ENCODE data around the gene ARID5A. TPM values are rescaled to one million over a fixed set of nuclear protein-coding genes. Genes with fewer than 3 reads are reported as not detected.

The ARID5A gene
- total RNA-seq, 2 experiments from 2014 or later = 326 to 342 TPM

- DNase-seq (no peak), ATAC-seq (ENCODE audit: poor library complexity) (no peak)
- Mint-ChIP-seq H3K9me3 (no peaks in the 10 kb centered on the region), H3K4me1 (ENCODE audit: low read depth) (peaks cover 10% of the 10 kb centered on the region), H3K27ac (no peak overlapping the region), H3K36me3 (ENCODE audit: low read depth) (no peaks in the 10 kb centered on the region), H3K4me3 (no peak overlapping the region), H3K27me3 (no peaks in the 10 kb centered on the region)
- Histone ChIP-seq H3K9me3 (ENCODE audit: control insufficient read depth in 1 of 2, insufficient read depth in 1 of 2, low read length in 2 of 2) (peaks cover 0 to 5% of the 10 kb centered on the region in 2 experiments), H3K4me3 (ENCODE audit: low read length) (no peak overlapping the region), H3K27ac (ENCODE audit: low read depth in 1 of 2, low read length in 2 of 2) (no peak overlapping the region), H3K36me3 (ENCODE audit: insufficient read depth, low read length) (no peaks in the 10 kb centered on the region), H3K27me3 (ENCODE audit: control insufficient read depth in 1 of 2, insufficient read depth in 2 of 2, low read length in 2 of 2) (no peaks in the 10 kb centered on the region), H3K4me1 (ENCODE audit: insufficient read depth, low read length) (peaks cover 24% of the 10 kb centered on the region)
- intact Hi-C loops (cut with DNase I, micrococcal nuclease) = no loop called here
- ChIA-PET POLR2A (interaction anchor here (1.5 kb wide), 1 partner anchor 17 kb away, joined by 4 read pairs; the partner anchor contains the start of gene ARID5A), CTCF (interaction anchor here (1.5 kb wide), 1 partner anchor 12 kb away, joined by 3 read pairs; no protein-coding TSS in a partner anchor)
- no peak for TF ChIP-seq CTCF (IDR thresholded peaks at IDR 0.05)
Observed at GRCh38 chr2:96520231-96520630, 16.3 kb upstream of the ARID5A start.

- DNase-seq (no peak), ATAC-seq (ENCODE audit: poor library complexity) (no peak)
- H3K4me3 Mint-ChIP-seq = no peak overlapping the region
- Histone ChIP-seq H3K4me3 (ENCODE audit: low read length) (no peak overlapping the region), H3K9me3 (ENCODE audit: control insufficient read depth in 1 of 2, insufficient read depth in 1 of 2, low read length in 2 of 2) (peaks cover 0 to 5% of the 10 kb centered on the region in 2 experiments), H3K27ac (ENCODE audit: low read depth in 1 of 2, low read length in 2 of 2) (no peak overlapping the region), H3K36me3 (ENCODE audit: insufficient read depth, low read length) (no peaks in the 10 kb centered on the region), H3K4me1 (ENCODE audit: insufficient read depth, low read length) (peaks cover 25% of the 10 kb centered on the region), H3K27me3 (ENCODE audit: control insufficient read depth in 1 of 2, insufficient read depth in 2 of 2, low read length in 2 of 2) (no peaks in the 10 kb centered on the region)
- intact Hi-C loops (cut with DNase I, micrococcal nuclease) = no loop called here
- H3K27ac Mint-ChIP-seq = no peak overlapping the region
- H3K9me3 Mint-ChIP-seq = no peaks in the 10 kb centered on the region
- no peaks in the 10 kb centered on the region for H3K27me3 Mint-ChIP-seq
- CTCF ChIA-PET = interaction anchor here (1.5 kb wide), 1 partner anchor 11 kb away, joined by 3 read pairs; no protein-coding TSS in a partner anchor
- TF ChIP-seq CTCF (IDR thresholded peaks at IDR 0.05) = no peak
- POLR2A ChIA-PET = interaction anchor here (1.2 to 1.5 kb wide), 2 partner anchors 11 to 17 kb away, joined by 3 to 4 read pairs; partner anchors contain the start of gene ARID5A
- no peaks in the 10 kb centered on the region for H3K36me3 Mint-ChIP-seq (ENCODE audit: low read depth)
- H3K4me1 Mint-ChIP-seq (ENCODE audit: low read depth) = peaks cover 10% of the 10 kb centered on the region
Observed at GRCh38 chr2:96520697-96521096, 15.9 kb upstream of the ARID5A start.

- no peak overlapping the region for H3K27ac ChIP-seq (ENCODE audit: low read depth in 1 of 2, low read length in 2 of 2)
- ATAC-seq (ENCODE audit: poor library complexity) (no peak), DNase-seq (no peak)
- Mint-ChIP-seq H3K27me3 (no peaks in the 10 kb centered on the region), H3K4me1 (ENCODE audit: low read depth) (peaks cover 10% of the 10 kb centered on the region), H3K4me3 (no peak overlapping the region), H3K36me3 (ENCODE audit: low read depth) (no peaks in the 10 kb centered on the region), H3K27ac (no peak overlapping the region), H3K9me3 (no peaks in the 10 kb centered on the region)
- CTCF ChIA-PET = interaction anchor here (1.2 to 1.5 kb wide), 2 partner anchors 11 to 33 kb away, joined by 3 read pairs; no protein-coding TSS in a partner anchor
- no peaks in the 10 kb centered on the region for H3K27me3 ChIP-seq (ENCODE audit: control insufficient read depth in 1 of 2, insufficient read depth in 2 of 2, low read length in 2 of 2)
- no peaks in the 10 kb centered on the region for H3K36me3 ChIP-seq (ENCODE audit: insufficient read depth, low read length)
- H3K4me1 ChIP-seq (ENCODE audit: insufficient read depth, low read length) = peaks cover 30% of the 10 kb centered on the region
- POLR2A ChIA-PET = interaction anchor here (1.2 to 1.5 kb wide), 2 partner anchors 11 to 16 kb away, joined by 3 to 4 read pairs; partner anchors contain the start of gene ARID5A
- peaks cover 0 to 5% of the 10 kb centered on the region in 2 experiments for H3K9me3 ChIP-seq (ENCODE audit: control insufficient read depth in 1 of 2, insufficient read depth in 1 of 2, low read length in 2 of 2)
- TF ChIP-seq CTCF (IDR thresholded peaks at IDR 0.05) = no peak
- intact Hi-C loops (cut with DNase I, micrococcal nuclease) = no loop called here
- H3K4me3 ChIP-seq (ENCODE audit: low read length) = no peak overlapping the region
Observed at GRCh38 chr2:96521219-96521618, 15.3 kb upstream of the ARID5A start.

Measured in CD4-positive, alpha-beta T cell (primary cell).